Cardiac fibroblast (primary cell): ENCODE measurements around the gene RBM5.

Experiments used
- DNase-seq, 2 donors: peaks; one replicate each; pipeline versions ENCODE4 v3.0.0 to v3.0.0-alpha.2; 2010; ENCODE audit warnings: low read depth in 2 of 2
- H3K4me3 ChIP-seq, 2 donors: replicated peaks in 1 of 2; 1 replicate in 1 of 2; 2 replicates in 1 of 2; pipeline ENCODE4 v1.5.1; 2011; ENCODE audit warnings: low read depth in 2 of 2, low read length in 2 of 2, mild to moderate bottlenecking in 2 of 2, moderate library complexity in 1 of 2
- CTCF ChIP-seq: IDR thresholded peaks from one replicate; pipeline ENCODE4 v1.5.1; 2011; ENCODE audit warnings: low read depth, mild to moderate bottlenecking, low read length, inconsistent platforms

Gene RBM5

GRCh38 chr3:50124052-50124799 is 35.5 kb downstream of the RBM5 start:
- DNase-seq = no peak
- H3K4me3 ChIP-seq = no peak overlapping the region
- no peak for TF ChIP-seq CTCF

GRCh38 chr3:50124800-50125178 is 36.1 kb downstream of the RBM5 start:
- no peak overlapping the region for H3K4me3 ChIP-seq
- TF ChIP-seq CTCF = no peak
- DNase-seq = no peak

- TF ChIP-seq CTCF = no peak
- no peak for DNase-seq
- no peak overlapping the region for H3K4me3 ChIP-seq
These were observed 37.0 kb downstream of the RBM5 start for GRCh38 chr3:50125541-50126286.

GRCh38 chr3:50126287-50127211 is 37.8 kb downstream of the RBM5 start:
- TF ChIP-seq CTCF = no peak
- no peak overlapping the region for H3K4me3 ChIP-seq
- DNase-seq = peak; percentile 42 to 69

- TF ChIP-seq CTCF = no peak
- no peak for DNase-seq
- H3K4me3 ChIP-seq = no peak overlapping the region
These were observed 38.6 kb downstream of the RBM5 start for GRCh38 chr3:50127251-50127691.

- no peak for DNase-seq
- no peak for TF ChIP-seq CTCF
- H3K4me3 ChIP-seq = no peak overlapping the region
These were observed 39.3 kb downstream of the RBM5 start for GRCh38 chr3:50128001-50128400.
